ENCODE results near the gene CDC14C. TPM values are rescaled to one million over a fixed set of nuclear protein-coding genes. Genes with fewer than 3 reads are reported as not detected.

The CDC14C gene
- polyA plus RNA-seq, 5 donors = not detected

DNA sequence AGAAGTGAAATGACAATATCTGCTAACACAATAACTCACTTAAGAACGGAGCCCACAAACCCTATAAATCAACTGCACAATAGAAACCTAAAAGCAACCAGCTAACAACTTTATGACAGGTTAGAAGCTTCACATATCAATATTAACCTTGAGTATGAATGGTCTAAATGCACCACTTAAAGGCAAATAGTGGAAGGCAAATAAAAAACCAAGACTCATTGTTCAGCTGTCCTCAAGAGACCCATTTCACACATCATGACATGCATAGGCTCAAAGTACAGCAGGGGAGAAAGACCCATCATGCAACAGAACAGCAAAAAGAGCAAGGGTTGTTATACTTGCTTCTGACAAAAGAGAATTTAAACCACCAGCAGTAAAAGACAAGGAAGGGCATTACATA, 46.8 kb downstream of the CDC14C start:
- DNase-seq = no peak

DNA sequence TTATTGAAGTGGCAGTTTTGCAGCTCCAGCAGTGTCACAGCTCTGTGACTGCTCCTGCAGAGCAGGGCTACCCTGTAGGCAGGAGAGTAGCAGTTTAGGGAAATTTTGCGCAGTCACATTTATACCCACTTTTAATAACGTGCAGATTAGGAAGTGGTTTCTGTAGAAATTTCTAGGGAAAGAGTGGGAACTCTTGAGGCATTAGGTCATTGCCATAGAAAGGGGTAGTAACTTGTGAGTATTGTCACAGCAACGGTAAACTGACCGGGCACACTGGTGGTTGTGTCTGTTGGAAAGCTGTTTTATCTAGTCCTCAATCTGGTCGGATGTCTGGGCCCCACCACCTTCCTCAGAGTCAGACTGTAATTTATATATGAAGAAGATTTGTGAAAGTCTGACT, 51.9 kb downstream of the CDC14C start:
- no peak for DNase-seq

DNA sequence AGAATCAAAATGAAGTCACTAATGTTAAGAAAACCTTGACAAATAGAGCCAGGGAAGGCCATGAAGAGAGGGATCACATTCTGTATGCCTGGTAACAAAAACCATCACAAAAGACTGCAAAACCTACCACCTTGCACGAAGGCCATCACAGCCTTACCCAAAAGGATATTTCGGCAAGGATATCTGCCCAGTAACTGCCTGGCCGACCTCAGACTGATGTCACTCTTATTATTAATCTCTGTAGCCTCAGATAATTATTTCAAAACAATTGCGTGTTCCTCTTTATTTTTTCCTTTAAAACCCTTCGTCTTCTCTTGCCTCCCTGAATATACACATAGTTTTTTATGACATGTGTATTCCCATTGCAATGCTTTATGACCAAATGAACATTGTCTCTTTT, 52.5 kb downstream of the CDC14C start:
- DNase-seq = no peak
